HEK293 (cell line): Measurements from ENCODE around the gene BORCS6.

ENCODE experiments used
- FEZF1 ChIP-seq: fragments of 450-650 bp; formaldehyde crosslinking; IDR thresholded peaks from 2 replicates; pipeline ENCODE4 v1.5.1; 2016; ENCODE audit warnings: missing biosample characterization, missing genetic modification characterization
- GFI1B ChIP-seq: fragments of 450-650 bp; formaldehyde crosslinking; IDR thresholded peaks from 2 replicates; pipeline ENCODE4 v1.5.1; 2016; ENCODE audit warnings: missing biosample characterization, missing genetic modification characterization
- GLI4 ChIP-seq: fragments of 450-650 bp; formaldehyde crosslinking; IDR thresholded peaks from 2 replicates; pipeline ENCODE4 v1.5.1; 2016; ENCODE audit warnings: missing biosample characterization, missing genetic modification characterization
- HOXA7 ChIP-seq: sonication (generic); formaldehyde crosslinking; IDR thresholded peaks from 2 replicates; pipeline ENCODE4 v1.8.1; 2022; ENCODE audit warnings: missing genetic modification reagents, borderline replicate concordance
- HOXD13 ChIP-seq: sonication (generic); formaldehyde crosslinking; IDR thresholded peaks from 2 replicates; pipeline ENCODE4 v1.8.0; 2022; ENCODE audit warnings: missing genetic modification reagents, borderline replicate concordance
- KLF9 ChIP-seq: fragments of 450-650 bp; formaldehyde crosslinking; IDR thresholded peaks from 2 replicates; pipeline ENCODE4 v1.5.1; 2016; ENCODE audit warnings: missing biosample characterization, missing genetic modification characterization, low read depth
- PRDM1 ChIP-seq: fragments of 450-650 bp; formaldehyde crosslinking; IDR thresholded peaks from 2 replicates; pipeline ENCODE4; 2016; ENCODE audit warnings: missing biosample characterization, missing genetic modification characterization
- SCRT1 ChIP-seq: fragments of 450-650 bp; formaldehyde crosslinking; IDR thresholded peaks from 2 replicates; pipeline ENCODE4 v1.5.1; 2016; ENCODE audit warnings: missing biosample characterization, missing genetic modification characterization, borderline replicate concordance
- SETDB1 ChIP-seq: IDR thresholded peaks from one replicate; pipeline ENCODE4 v1.6.1; 2017; ENCODE audit warnings: mild to moderate bottlenecking, low read length, moderate library complexity, mixed read lengths; ENCODE audit not compliant: insufficient read length
- YY2 ChIP-seq: fragments of 450-650 bp; formaldehyde crosslinking; IDR thresholded peaks from 2 replicates; pipeline ENCODE4 v1.5.1; 2016; ENCODE audit warnings: missing biosample characterization, missing genetic modification characterization
- ZBTB10 ChIP-seq: fragments of 450-650 bp; formaldehyde crosslinking; IDR thresholded peaks from 2 replicates; pipeline ENCODE4 v1.5.1; 2016; ENCODE audit warnings: missing biosample characterization, missing genetic modification characterization
- ZBTB20 ChIP-seq: fragments of 450-650 bp; formaldehyde crosslinking; IDR thresholded peaks from 2 replicates; pipeline ENCODE4 v1.5.1; 2016; ENCODE audit warnings: missing biosample characterization, missing genetic modification characterization
- ZFP69B ChIP-seq: fragments of 450-650 bp; formaldehyde crosslinking; IDR thresholded peaks from 2 replicates; pipeline ENCODE4 v1.5.1; 2016; ENCODE audit warnings: missing biosample characterization, missing genetic modification characterization
- ZNF121 ChIP-seq: fragments of 450-650 bp; formaldehyde crosslinking; IDR thresholded peaks from 2 replicates; pipeline ENCODE4 v1.5.1; 2016; ENCODE audit warnings: missing biosample characterization, missing genetic modification characterization
- ZNF138 ChIP-seq: fragments of 450-650 bp; formaldehyde crosslinking; IDR thresholded peaks from 2 replicates; pipeline ENCODE4 v1.5.1; 2016; ENCODE audit warnings: missing biosample characterization, missing genetic modification characterization, borderline replicate concordance
- ZNF19 ChIP-seq: fragments of 450-650 bp; formaldehyde crosslinking; IDR thresholded peaks from 2 replicates; pipeline ENCODE4; 2016; ENCODE audit warnings: missing biosample characterization, missing genetic modification characterization, low read depth
- ZNF202 ChIP-seq: fragments of 450-650 bp; formaldehyde crosslinking; IDR thresholded peaks from 2 replicates; pipeline ENCODE4 v1.5.1; 2016; ENCODE audit warnings: missing biosample characterization, missing genetic modification characterization, borderline replicate concordance
- ZNF280C ChIP-seq: fragments of 450-650 bp; formaldehyde crosslinking; IDR thresholded peaks from 2 replicates; pipeline ENCODE4 v1.5.1; 2016; ENCODE audit warnings: missing biosample characterization, missing genetic modification characterization
- ZNF354C ChIP-seq: fragments of 450-650 bp; formaldehyde crosslinking; IDR thresholded peaks from 2 replicates; pipeline ENCODE4 v1.5.1; 2016; ENCODE audit warnings: missing biosample characterization, missing genetic modification characterization, low read depth, borderline replicate concordance
- ZNF529 ChIP-seq: fragments of 450-650 bp; formaldehyde crosslinking; IDR thresholded peaks from 2 replicates; pipeline ENCODE4 v1.5.1; 2017; ENCODE audit warnings: missing genetic modification characterization, missing biosample characterization; ENCODE audit not compliant: insufficient replicate concordance
- ZNF555 ChIP-seq: fragments of 450-650 bp; formaldehyde crosslinking; conservative IDR thresholded peaks from 2 replicates; pipeline ENCODE4 v1.5.1; 2017; ENCODE audit warnings: missing biosample characterization, mild to moderate bottlenecking, missing genetic modification characterization, inconsistent platforms
- ZNF558 ChIP-seq: fragments of 450-650 bp; formaldehyde crosslinking; IDR thresholded peaks from 2 replicates; pipeline ENCODE4 v1.5.1; 2016; ENCODE audit warnings: missing biosample characterization, missing genetic modification characterization
- ZNF585B ChIP-seq: fragments of 450-650 bp; formaldehyde crosslinking; IDR thresholded peaks from 2 replicates; pipeline ENCODE4 v1.5.1; 2016; ENCODE audit warnings: missing biosample characterization, missing genetic modification characterization
- ZNF621 ChIP-seq: fragments of 450-650 bp; formaldehyde crosslinking; IDR thresholded peaks from 2 replicates; pipeline ENCODE4 v1.5.1; 2017; ENCODE audit warnings: missing biosample characterization, missing genetic modification characterization
- ZNF670 ChIP-seq: fragments of 450-650 bp; formaldehyde crosslinking; IDR thresholded peaks from 2 replicates; pipeline ENCODE4 v1.5.1; 2016; ENCODE audit warnings: missing biosample characterization, missing genetic modification characterization, low read depth
- ZNF747 ChIP-seq: fragments of 450-650 bp; formaldehyde crosslinking; IDR thresholded peaks from 2 replicates; pipeline ENCODE4 v1.5.1; 2016; ENCODE audit warnings: missing biosample characterization, missing genetic modification characterization
- ZNF837 ChIP-seq: fragments of 450-650 bp; formaldehyde crosslinking; IDR thresholded peaks from 2 replicates; pipeline ENCODE4 v1.5.1; 2016; ENCODE audit warnings: missing biosample characterization, missing genetic modification characterization
- ZSCAN16 ChIP-seq: fragments of 450-650 bp; formaldehyde crosslinking; IDR thresholded peaks from 2 replicates; pipeline ENCODE4 v1.5.1; 2016; ENCODE audit warnings: missing biosample characterization, missing genetic modification characterization
- TF ChIP-seq, protein P1 (sequence below): fragments of 450-650 bp; formaldehyde crosslinking; IDR thresholded peaks from 2 replicates; pipeline ENCODE4 v1.5.0; 2017; ENCODE audit warnings: missing biosample characterization, missing genetic modification characterization, borderline replicate concordance
- TF ChIP-seq, protein P2 (sequence below): fragments of 450-650 bp; formaldehyde crosslinking; IDR thresholded peaks from 2 replicates; pipeline ENCODE4 v1.5.1; 2016; ENCODE audit warnings: missing biosample characterization, missing genetic modification characterization, low read depth

Gene BORCS6

GRCh38 chr17:8221663-8222379 is 31.8 kb upstream of the BORCS6 start (continued):
- TF ChIP-seq GLI4 (tag by site-specific recombination) (no peak), ZNF121 (tag by site-specific recombination) (no peak), KLF9 (no peak), ZSCAN16 (tag by site-specific recombination) (0 out of 2 replicates have a peak, but pooled peaks have one; percentile 14), ZNF747 (tag by site-specific recombination) (no peak), ZNF585B (tag by site-specific recombination) (no peak), FEZF1 (tag by site-specific recombination) (0 out of 2 replicates have a peak, but pooled peaks have one; percentile 33), ZNF837 (tag by site-specific recombination) (no peak), ZBTB20 (no peak), ZFP69B (tag by site-specific recombination) (peak; percentile 78), ZBTB10 (tag by site-specific recombination) (peak; percentile 18; the same call in 1 of the 2 replicates), ZNF280C (no peak), ZNF529 (tag by site-specific recombination) (no peak), HOXA7 (CRISPR knock-in tag) (no peak), GFI1B (peak; percentile 31; the same call in 1 of the 2 replicates), ZNF354C (tag by site-specific recombination) (no peak), ZNF202 (tag by site-specific recombination) (no peak), PRDM1 (tag by site-specific recombination) (peak; percentile 84), SCRT1 (tag by site-specific recombination) (peak; percentile 76; the same call in 1 of the 2 replicates), ZNF555 (tag by site-specific recombination) (no peak), ZNF19 (tag by site-specific recombination) (no peak), SETDB1 (no peak), HOXD13 (CRISPR knock-in tag) (no peak), ZNF621 (tag by site-specific recombination) (no peak), YY2 (tag by site-specific recombination) (no peak), ZNF138 (tag by site-specific recombination) (no peak), ZNF558 (tag by site-specific recombination) (peak; percentile 86), ZNF670 (no peak)
- TF ChIP-seq, protein P1, sequence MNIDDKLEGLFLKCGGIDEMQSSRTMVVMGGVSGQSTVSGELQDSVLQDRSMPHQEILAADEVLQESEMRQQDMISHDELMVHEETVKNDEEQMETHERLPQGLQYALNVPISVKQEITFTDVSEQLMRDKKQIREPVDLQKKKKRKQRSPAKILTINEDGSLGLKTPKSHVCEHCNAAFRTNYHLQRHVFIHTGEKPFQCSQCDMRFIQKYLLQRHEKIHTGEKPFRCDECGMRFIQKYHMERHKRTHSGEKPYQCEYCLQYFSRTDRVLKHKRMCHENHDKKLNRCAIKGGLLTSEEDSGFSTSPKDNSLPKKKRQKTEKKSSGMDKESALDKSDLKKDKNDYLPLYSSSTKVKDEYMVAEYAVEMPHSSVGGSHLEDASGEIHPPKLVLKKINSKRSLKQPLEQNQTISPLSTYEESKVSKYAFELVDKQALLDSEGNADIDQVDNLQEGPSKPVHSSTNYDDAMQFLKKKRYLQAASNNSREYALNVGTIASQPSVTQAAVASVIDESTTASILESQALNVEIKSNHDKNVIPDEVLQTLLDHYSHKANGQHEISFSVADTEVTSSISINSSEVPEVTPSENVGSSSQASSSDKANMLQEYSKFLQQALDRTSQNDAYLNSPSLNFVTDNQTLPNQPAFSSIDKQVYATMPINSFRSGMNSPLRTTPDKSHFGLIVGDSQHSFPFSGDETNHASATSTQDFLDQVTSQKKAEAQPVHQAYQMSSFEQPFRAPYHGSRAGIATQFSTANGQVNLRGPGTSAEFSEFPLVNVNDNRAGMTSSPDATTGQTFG (tag by site-specific recombination), result 0 out of 2 replicates have a peak, but pooled peaks have one; percentile 21
- TF ChIP-seq, protein P2, sequence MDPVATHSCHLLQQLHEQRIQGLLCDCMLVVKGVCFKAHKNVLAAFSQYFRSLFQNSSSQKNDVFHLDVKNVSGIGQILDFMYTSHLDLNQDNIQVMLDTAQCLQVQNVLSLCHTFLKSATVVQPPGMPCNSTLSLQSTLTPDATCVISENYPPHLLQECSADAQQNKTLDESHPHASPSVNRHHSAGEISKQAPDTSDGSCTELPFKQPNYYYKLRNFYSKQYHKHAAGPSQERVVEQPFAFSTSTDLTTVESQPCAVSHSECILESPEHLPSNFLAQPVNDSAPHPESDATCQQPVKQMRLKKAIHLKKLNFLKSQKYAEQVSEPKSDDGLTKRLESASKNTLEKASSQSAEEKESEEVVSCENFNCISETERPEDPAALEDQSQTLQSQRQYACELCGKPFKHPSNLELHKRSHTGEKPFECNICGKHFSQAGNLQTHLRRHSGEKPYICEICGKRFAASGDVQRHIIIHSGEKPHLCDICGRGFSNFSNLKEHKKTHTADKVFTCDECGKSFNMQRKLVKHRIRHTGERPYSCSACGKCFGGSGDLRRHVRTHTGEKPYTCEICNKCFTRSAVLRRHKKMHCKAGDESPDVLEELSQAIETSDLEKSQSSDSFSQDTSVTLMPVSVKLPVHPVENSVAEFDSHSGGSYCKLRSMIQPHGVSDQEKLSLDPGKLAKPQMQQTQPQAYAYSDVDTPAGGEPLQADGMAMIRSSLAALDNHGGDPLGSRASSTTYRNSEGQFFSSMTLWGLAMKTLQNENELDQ (tag by site-specific recombination), result no peak
